Lower lobe of right lung (tissue), 2 donors: Measurements from ENCODE around the gene PRKD2. TPM values are rescaled to one million over a fixed set of nuclear protein-coding genes. Genes with fewer than 3 reads are reported as not detected.

Source experiments
- ATAC-seq, 2 donors: fragments of 200-7000 bp; cut with Tn5 transposase; one replicate each; pipeline ENCODE4 v1.9.1; 2020 to 2022; ENCODE audit warnings: mild to moderate bottlenecking in 2 of 2, moderate library complexity in 2 of 2
- DNase-seq: peaks from one replicate; pipeline ENCODE4 v3.0.0-alpha.2; 2020
- H3K27ac ChIP-seq: fragments of 200-600 bp; one replicate; pipeline ENCODE4 v1.8.0; 2022
- H3K27me3 ChIP-seq: fragments of 200-600 bp; one replicate; pipeline ENCODE4 v1.8.0; 2022; ENCODE audit warnings: low read depth
- H3K36me3 ChIP-seq: fragments of 200-600 bp; one replicate; pipeline ENCODE4 v1.8.0; 2022; ENCODE audit warnings: mild to moderate bottlenecking
- H3K4me1 ChIP-seq: fragments of 200-600 bp; one replicate; pipeline ENCODE4 v1.8.0; 2022
- H3K4me3 ChIP-seq: fragments of 200-600 bp; one replicate; pipeline ENCODE4 v1.8.0; 2022; ENCODE audit warnings: mild to moderate bottlenecking
- H3K9me3 ChIP-seq: fragments of 200-600 bp; one replicate; pipeline ENCODE4 v1.8.0; 2022
- intact Hi-C: fragments of 100-400 bp; cut with DNase I; formaldehyde crosslinking; loops from one replicate; pipeline ENCODE4 v1.11.0; 2022
- total RNA-seq: library from RNA; stranded (reverse); fragmentation: NEBNext Ultra II Directional; extraction: Animal tissue kit (Norgen Biotek cat#: 25700); gene quantifications from one replicate; pipeline ENCODE4 v1.2.1, GENCODE V29; 2021
- TF ChIP-seq, protein P1 (sequence below): fragments of 200-600 bp; IDR thresholded peaks from one replicate; pipeline ENCODE4 v1.8.0; 2022; ENCODE audit warnings: antibody characterized with exemption, mild to moderate bottlenecking
- donor health status: DM: no; HTN: yes; CAD: no; lungs with severe emphysema.

The PRKD2 gene
- total RNA-seq, 1 donor from 2014 or later, result 45.0 TPM

DNA sequence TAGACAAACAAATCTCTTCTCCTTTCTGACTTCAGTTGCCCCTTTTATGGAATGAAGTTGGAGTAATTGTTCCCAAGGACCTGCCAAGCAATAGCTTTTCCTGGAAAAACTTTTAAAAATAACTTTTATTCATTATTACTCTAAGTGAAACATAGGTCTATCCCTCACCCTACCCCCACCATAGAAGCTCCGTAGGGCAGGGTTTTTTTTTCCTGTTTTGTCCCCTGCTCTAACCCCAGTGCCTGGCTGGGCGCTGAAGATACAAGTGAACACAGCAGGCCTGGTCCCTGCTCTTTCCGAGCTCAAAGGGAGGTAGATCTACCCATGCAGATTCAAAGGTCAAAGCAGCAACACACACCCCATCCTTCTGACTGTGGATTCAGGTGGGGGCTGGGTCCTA is 72.2 kb downstream of the PRKD2 start:
- H3K9me3 ChIP-seq, result no peaks in the 10 kb centered on the region
- TF ChIP-seq, protein P1, sequence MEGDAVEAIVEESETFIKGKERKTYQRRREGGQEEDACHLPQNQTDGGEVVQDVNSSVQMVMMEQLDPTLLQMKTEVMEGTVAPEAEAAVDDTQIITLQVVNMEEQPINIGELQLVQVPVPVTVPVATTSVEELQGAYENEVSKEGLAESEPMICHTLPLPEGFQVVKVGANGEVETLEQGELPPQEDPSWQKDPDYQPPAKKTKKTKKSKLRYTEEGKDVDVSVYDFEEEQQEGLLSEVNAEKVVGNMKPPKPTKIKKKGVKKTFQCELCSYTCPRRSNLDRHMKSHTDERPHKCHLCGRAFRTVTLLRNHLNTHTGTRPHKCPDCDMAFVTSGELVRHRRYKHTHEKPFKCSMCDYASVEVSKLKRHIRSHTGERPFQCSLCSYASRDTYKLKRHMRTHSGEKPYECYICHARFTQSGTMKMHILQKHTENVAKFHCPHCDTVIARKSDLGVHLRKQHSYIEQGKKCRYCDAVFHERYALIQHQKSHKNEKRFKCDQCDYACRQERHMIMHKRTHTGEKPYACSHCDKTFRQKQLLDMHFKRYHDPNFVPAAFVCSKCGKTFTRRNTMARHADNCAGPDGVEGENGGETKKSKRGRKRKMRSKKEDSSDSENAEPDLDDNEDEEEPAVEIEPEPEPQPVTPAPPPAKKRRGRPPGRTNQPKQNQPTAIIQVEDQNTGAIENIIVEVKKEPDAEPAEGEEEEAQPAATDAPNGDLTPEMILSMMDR, result no peak
- DNase-seq, result no peak
- peaks cover 39% of the 10 kb centered on the region for H3K27me3 ChIP-seq
- intact Hi-C loops, result no loop called here
- peaks cover 4% of the 10 kb centered on the region for H3K4me1 ChIP-seq
- ATAC-seq, result no peak
- no peaks in the 10 kb centered on the region for H3K36me3 ChIP-seq
- no peak overlapping the region for H3K27ac ChIP-seq
- H3K4me3 ChIP-seq, result no peak overlapping the region

GRCh38 chr19:46640656-46641055 is 76.3 kb downstream of the PRKD2 start:
- Histone ChIP-seq H3K4me3 (no peak overlapping the region), H3K27ac (no peak overlapping the region), H3K36me3 (no peaks in the 10 kb centered on the region), H3K27me3 (peaks cover 25% of the 10 kb centered on the region), H3K9me3 (no peaks in the 10 kb centered on the region), H3K4me1 (peaks cover 22% of the 10 kb centered on the region)
- ATAC-seq (no peak), DNase-seq (no peak)
- TF ChIP-seq, protein P1, result no peak
- intact Hi-C loops, result no loop called here

DNA sequence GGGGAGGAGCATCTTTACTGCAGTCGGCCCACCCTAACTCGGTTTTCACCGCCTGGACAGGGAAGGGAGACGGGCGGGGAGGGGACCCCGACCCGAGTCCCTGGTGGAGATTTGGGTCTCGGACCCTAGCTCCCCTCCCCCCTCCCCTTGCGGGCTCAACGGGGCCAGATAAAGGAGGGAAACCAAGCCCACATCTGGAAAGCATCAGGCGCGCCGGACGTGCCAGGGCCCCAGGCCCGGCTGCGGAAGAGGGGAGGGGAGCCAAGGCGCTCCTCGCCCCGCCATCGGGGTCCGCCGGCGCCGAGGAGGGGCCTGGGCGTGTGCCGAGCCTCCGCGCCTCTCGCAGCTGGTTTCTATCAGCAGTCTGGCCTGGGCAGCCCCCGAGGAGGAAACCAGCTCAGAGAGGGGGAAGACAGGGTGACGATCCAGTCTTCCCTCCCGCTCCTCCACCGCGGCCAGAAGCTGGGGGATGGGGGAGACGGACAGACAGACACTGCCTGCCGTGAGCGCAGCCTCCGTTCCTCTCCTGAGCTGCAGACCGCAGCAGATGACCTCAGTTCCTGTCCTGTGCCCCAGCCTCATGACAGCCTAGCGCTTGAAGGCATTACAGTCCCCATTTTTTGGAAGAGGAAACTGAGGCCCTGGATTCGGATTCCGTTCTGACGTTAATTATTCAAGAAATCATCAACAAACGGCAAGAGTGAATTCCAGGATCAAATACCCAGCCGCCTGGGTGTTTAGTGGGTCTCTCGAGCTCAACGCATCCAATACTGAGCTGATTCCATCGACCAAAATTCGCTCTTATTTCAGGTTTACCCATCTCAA is 77.3 kb downstream of the PRKD2 start:
- Histone ChIP-seq H3K4me3 (peak overlapping the region; percentile 50), H3K36me3 (no peaks in the 10 kb centered on the region), H3K9me3 (no peaks in the 10 kb centered on the region), H3K27ac (peak overlapping the region; percentile 37), H3K4me1 (peaks cover 22% of the 10 kb centered on the region), H3K27me3 (peaks cover 31% of the 10 kb centered on the region)
- ATAC-seq, result peak; percentile 40 to 50
- TF ChIP-seq, protein P1, result no peak
- DNase-seq, result peak; percentile 65
- intact Hi-C loops, result no loop called here

DNA sequence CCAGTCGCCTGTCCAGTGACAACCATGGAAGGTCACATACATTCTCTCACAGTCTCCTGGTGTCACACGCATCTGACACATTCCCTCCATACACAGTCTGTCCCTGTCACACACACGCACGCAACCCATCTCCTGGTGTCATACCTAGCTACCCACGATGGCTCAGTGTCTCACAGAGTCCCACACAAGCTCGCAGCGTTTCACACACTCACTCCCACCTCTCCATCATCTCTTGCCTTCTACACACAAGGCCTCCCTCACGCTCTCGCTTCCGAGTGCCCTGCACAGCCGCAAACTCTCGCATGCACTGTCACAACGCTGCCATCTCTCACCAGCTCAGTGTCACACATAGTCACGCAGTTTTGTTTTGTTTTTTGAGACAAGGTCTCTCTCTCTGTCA is 79.7 kb downstream of the PRKD2 start:
- intact Hi-C loops, result no loop called here
- peaks cover 37% of the 10 kb centered on the region for H3K27me3 ChIP-seq

DNA sequence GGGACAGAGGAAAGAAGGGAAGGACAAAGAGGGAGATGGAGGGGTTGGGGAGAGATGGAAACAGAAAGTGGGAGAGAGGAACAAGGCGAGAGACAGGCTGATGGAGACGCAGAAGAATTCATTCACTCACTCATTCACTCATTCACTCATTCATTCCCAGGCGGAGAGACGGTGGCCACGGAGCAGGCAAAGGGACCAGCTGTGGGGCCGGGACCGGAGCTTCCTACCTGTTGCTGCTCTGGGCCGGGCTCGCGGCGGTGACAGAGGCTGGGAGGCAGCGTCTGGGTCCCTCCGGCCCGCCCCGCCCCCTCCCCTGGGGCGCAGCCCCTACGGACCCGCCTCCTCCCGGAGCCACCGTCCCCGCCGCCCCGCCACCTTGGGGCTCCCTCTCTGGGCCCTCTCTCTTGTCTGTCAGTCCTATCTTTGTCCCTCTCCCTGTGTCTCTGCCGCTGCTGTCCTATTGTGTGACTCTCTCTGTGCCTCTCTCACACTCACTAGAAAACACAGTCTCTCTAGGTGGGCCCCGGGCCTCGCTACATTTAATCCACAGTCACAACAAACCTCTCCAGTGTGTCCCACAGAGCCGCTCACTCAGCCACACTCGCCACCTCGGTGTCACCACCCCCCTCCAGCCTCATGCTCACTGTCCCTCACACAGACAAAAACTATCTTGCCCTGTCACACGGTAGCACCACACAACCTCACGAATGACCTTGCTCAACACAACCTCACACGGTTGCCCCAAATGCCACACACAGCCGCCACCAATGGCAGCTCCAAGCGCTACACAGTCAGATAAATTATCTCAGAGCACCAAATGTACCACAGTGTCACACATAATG is 80.8 kb downstream of the PRKD2 start, which contains the start of gene GNG8:
Gene GNG8 (minus strand): TSS at position 283 of the 842 bp plus-strand sequence. CDS start 1,520 bp downstream, outside the sequence.
- Histone ChIP-seq H3K9me3 (no peaks in the 10 kb centered on the region), H3K27me3 (peaks cover 30% of the 10 kb centered on the region), H3K4me1 (peaks cover 32% of the 10 kb centered on the region), H3K36me3 (no peaks in the 10 kb centered on the region), H3K27ac (no peak within 1 kb of the TSS), H3K4me3 (no peak within 1 kb of the TSS)
- DNase-seq (no peak), ATAC-seq (no peak)
- intact Hi-C loops, result no loop called here
- TF ChIP-seq, protein P1, result no peak

More for the DNA sequence above, 79.7 kb downstream of the PRKD2 start:
- no peaks in the 10 kb centered on the region for H3K36me3 ChIP-seq
- no peaks in the 10 kb centered on the region for H3K9me3 ChIP-seq
- no peak for DNase-seq
- H3K4me3 ChIP-seq, result no peak overlapping the region
- TF ChIP-seq, protein P1, result no peak
- ATAC-seq, result no peak
- peaks cover 31% of the 10 kb centered on the region for H3K4me1 ChIP-seq
- no peak overlapping the region for H3K27ac ChIP-seq
